ENCODE results near the gene P2RX2.

P2RX2 gene

DNA sequence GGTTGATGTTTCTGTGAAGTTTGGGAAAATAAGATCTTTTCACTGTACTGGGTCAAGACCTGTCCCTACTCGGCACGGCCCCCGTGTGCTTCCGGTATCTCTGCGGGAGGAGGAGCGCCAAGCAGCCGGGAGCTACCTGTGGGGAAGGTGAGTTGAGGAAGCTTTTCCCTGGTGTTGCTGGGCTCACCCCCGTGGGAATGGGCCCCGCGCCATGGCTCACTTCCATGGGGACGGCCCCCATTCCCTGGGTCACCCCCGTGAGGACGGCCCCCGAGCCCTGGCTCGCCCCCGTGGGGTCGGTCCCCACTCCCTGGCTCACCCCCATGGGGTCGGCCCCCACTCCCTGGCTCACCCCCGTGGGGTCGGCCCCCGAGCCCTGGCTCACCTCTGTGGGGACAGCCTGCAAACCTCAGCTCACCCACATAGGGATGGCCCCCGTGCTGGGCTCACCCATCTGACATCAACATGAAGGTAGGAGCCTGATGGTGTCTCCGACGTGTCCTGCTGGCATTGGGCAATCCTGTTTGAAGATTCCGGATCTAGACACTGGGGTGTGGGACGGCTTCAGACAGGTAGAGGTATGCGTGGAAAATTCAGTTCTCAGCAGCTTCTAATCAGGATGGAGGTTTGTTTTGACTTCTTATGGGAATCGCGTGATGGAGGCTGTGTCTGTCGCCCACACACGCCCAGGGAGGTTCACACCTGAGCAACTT, 17.2 kb upstream of the P2RX2 start:
- H3K36me3 ChIP-seq (replicated peaks): no peaks in the 10 kb centered on the region
- in situ Hi-C loops (cut with MboI; ENCODE audit: low sequenced_read_pairs): no loop called here
- DNase-seq (ENCODE audit: low spot score in 2 of 2): no peak
- no peaks in the 10 kb centered on the region for H3K9me3 ChIP-seq
- H3K27me3 ChIP-seq (ENCODE audit: low read depth): peaks cover 2% of the 10 kb centered on the region; the same call in 1 of the 2 replicates
- H3K4me1 ChIP-seq: peaks cover 20% of the 10 kb centered on the region
- no peak overlapping the region for H3K4me3 ChIP-seq

DNA sequence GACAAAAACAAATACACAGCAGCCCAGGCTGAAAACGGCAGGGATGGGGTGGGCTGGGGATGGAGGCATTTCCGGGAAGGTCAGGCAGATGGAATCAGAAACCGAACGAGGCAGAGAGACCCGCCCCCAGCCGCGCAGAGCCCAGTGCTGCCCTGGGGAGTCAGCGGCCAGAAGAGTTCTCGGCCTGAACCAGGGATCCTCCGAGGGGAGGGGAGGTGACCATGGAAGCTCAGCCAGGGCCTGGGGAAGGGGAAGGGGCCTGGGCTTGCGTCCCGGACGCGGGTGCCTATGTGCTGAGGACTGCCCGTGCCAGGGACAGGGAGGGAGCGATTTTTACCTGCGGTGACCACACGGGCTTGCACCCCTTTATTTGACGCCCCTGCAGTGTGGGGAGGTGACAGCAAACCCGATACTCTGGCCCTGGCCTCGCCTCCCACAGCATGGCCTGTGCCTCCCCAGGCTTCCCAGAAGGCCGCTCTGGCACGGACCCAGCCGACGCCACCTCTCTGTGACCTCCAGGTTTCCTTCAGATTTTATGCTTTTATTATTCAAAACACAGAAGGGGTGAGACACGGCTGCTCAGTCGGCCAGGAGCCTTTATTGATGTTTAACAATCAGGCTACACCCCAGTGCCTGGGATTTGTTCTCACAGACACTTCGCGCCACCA, 15.9 kb upstream of the P2RX2 start:
- DNase-seq (ENCODE audit: low spot score in 2 of 2): peak; percentile 67 to 73
- Histone ChIP-seq H3K9me3 (no peaks in the 10 kb centered on the region), H3K36me3 (replicated peaks) (no peaks in the 10 kb centered on the region), H3K27me3 (ENCODE audit: low read depth) (peaks cover 13% of the 10 kb centered on the region; the same call in 1 of the 2 replicates), H3K4me3 (no peak overlapping the region), H3K4me1 (peaks cover 17% of the 10 kb centered on the region)
- in situ Hi-C loops (cut with MboI; ENCODE audit: low sequenced_read_pairs): no loop called here

DNA sequence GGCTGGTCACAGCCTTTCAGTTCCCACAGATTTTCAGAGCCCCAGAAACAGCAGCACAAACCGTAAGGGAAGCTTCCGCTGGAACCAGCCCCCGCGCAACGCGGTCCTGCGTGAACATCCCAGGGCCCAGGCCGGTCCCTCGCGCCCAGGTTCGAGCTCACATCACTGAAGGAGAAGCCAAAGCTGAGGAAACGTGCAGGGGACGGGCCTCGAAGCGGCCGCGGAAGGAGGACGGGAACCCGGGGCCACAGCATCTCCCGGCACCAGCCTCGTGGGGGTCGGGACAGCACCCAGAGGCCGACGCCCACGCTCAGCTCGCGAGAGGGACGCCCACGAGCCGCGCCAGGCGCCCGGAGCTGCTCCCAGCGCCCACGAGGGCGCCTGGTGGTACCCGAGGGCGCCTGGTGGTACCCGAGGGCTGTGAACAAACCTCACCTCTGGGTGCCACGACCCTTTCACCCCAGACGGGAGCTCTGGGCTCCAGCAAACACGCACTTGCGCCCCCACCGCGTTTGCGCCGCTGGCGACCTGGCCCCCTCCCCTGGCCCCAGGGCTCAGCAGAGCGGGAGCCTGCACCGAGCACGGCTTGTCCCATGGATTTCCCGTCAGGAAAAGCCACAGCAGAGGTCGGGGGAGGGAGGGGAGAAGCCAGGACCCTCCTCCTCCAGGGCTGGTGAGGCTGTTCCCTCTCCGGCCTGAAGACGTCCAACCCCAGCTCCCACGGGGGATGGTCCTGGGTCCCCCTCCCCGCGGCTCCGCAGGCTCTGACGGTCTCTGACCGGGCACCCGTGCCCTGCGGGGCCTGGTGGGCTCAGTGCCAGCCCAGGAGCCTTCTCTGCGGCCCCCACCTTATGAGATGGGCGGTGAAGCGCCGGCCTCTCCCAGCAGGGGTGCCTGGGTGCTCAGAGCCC, 15.1 kb upstream of the P2RX2 start:
- H3K9me3 ChIP-seq: no peaks in the 10 kb centered on the region
- no peaks in the 10 kb centered on the region for H3K36me3 ChIP-seq (replicated peaks)
- peak in 1 of 2 experiments; percentile 8 for DNase-seq (ENCODE audit: low spot score in 2 of 2)
- H3K4me1 ChIP-seq: peaks cover 16% of the 10 kb centered on the region
- in situ Hi-C loops (cut with MboI; ENCODE audit: low sequenced_read_pairs): no loop called here
- peaks cover 13% of the 10 kb centered on the region; the same call in 1 of the 2 replicates for H3K27me3 ChIP-seq (ENCODE audit: low read depth)
- H3K4me3 ChIP-seq: no peak overlapping the region

DNA sequence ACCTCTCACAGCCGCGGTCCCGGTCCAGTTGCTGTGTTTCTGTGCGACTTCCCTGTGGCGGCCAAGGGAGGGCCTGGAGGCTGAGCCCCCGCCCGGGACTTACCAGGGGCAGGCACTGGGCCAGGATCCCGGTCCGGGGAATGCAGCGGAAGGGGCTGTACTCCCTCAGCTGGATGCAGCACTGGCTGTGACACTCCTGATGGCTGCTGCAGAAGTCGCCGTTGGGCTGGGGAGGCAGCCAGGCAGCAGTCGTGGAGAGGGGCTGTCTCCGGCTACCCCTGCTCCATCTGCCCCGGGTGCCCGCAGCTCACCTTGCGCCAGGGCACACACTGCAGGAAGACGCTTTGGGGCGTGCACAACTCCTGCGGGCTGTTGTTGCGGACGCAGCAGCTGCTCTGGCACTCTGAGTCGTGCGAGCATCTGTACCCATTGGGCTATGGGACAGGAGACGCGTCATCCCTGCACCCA, 14.4 kb upstream of the P2RX2 start:
- no peak for DNase-seq (ENCODE audit: low spot score in 2 of 2)
- in situ Hi-C loops (cut with MboI; ENCODE audit: low sequenced_read_pairs): no loop called here
- H3K27me3 ChIP-seq (ENCODE audit: low read depth): peaks cover 13% of the 10 kb centered on the region; the same call in 1 of the 2 replicates

DNA sequence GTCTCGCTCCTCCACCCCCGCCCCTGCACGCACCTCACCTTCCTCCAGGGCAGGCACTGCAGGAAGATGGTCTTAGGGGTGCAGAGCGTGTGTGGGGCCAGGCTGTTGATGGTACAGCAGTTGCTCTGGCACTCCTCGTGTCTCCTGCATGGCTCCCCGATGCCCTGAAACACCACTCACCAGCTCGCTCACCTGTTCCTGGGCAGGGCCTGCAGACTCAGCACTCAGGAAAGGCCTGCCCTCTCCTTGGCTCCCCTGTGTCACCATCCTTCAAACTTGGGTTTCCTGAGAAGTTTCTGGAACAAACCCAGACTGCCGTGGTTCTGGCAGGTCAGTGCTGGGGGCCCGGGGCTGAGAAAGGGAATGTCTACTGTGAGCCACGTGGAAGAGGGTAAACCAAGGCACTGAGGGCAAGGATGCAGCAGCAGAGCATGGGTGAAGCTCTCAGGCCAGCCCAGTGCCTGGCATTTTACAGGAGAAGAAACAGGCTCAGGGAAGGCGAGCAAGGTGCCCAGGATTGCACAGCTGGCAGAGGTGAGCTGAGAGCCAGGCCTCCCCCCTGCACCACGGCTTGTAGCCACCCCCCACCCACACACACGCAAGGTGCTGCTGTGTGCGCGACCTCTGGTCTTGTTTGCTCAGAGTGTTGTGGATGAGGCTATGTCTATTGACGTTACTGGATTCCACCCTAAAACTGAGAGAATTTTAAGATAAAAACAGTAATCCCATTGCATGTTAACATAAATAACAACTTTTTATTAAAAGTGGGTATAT, 13.7 kb upstream of the P2RX2 start:
- no peak for DNase-seq (ENCODE audit: low spot score in 2 of 2)
- peaks cover 13% of the 10 kb centered on the region; the same call in 1 of the 2 replicates for H3K27me3 ChIP-seq (ENCODE audit: low read depth)
- H3K4me1 ChIP-seq: peaks cover 12% of the 10 kb centered on the region
- no peaks in the 10 kb centered on the region for H3K36me3 ChIP-seq (replicated peaks)
- H3K4me3 ChIP-seq: no peak overlapping the region
- in situ Hi-C loops (cut with MboI; ENCODE audit: low sequenced_read_pairs): no loop called here
- no peaks in the 10 kb centered on the region for H3K9me3 ChIP-seq

More for the DNA sequence above, 14.4 kb upstream of the P2RX2 start:
- no peaks in the 10 kb centered on the region for H3K9me3 ChIP-seq
- peaks cover 12% of the 10 kb centered on the region for H3K4me1 ChIP-seq
- no peaks in the 10 kb centered on the region for H3K36me3 ChIP-seq (replicated peaks)
- no peak overlapping the region for H3K4me3 ChIP-seq

DNA sequence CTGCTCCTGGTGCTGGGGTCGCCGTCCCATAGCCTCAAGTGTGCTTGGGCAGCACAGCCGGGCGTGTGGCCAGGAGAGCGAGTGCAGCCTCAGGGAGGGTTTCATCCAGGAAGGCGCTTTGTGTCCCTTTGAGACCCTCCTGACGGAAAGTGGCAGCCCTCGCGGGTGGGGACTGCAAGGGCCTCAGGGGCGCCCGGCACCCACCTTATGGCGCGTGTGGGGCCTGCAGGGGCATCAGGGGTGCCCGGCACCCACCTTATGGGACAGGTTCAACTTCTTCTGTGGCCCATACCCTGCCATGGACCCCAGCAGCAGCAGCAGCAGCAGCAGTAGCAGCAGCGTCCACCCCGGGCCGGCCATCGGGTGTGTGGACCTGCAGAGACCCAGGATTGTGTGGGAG, 12.7 kb upstream of the P2RX2 start:
- Histone ChIP-seq H3K9me3 (no peaks in the 10 kb centered on the region), H3K4me3 (no peak overlapping the region), H3K4me1 (peaks cover 8% of the 10 kb centered on the region), H3K36me3 (replicated peaks) (no peaks in the 10 kb centered on the region), H3K27me3 (ENCODE audit: low read depth) (peaks cover 15% of the 10 kb centered on the region; the same call in 1 of the 2 replicates)
- DNase-seq (ENCODE audit: low spot score in 2 of 2): no peak
- in situ Hi-C loops (cut with MboI; ENCODE audit: low sequenced_read_pairs): no loop called here

DNA sequence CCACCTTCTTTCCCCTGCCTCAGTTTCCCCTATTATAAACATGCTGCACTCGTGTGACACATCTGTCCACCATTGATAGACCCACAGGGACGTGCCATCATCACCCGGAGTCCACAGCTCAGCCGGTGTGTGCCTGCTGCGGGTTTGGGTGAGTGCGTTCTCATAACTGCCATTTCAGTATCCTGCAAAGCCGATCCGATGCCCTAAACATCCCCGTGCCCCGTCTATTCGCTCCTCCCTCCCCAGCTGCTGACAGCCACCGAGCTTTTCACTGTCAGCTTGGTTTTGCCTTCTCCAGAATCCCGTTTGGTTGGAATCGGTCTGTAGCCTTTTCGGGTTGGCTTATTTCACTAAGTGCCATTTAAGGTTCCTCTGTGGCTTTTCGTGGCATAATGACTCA, 12.1 kb upstream of the P2RX2 start:
- peaks cover 15% of the 10 kb centered on the region; the same call in 1 of the 2 replicates for H3K27me3 ChIP-seq (ENCODE audit: low read depth)
- in situ Hi-C loops (cut with MboI; ENCODE audit: low sequenced_read_pairs): no loop called here

DNA sequence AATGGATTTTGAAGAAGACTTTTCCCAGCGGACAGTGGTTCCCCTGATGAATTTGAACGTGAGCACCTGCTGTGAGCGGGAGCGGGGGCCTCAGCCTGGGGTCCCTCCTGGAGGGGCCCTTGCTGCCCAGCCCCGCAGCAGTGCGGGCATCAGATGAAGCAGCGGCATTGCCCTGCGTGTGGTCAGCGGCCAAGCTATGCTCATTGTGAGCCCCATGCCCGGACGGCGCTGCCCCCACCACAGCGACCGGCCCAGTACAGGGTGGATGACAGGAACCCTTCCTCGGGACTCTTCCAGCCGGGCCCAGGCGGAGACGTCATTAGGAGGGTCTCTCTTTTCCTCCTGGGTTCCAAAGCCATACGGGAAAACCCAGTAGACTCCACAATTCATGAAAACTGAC, 11.6 kb upstream of the P2RX2 start:
- H3K4me3 ChIP-seq: no peak overlapping the region
- H3K27me3 ChIP-seq (ENCODE audit: low read depth): peaks cover 15% of the 10 kb centered on the region; the same call in 1 of the 2 replicates
- H3K4me1 ChIP-seq: peaks cover 8% of the 10 kb centered on the region
- H3K9me3 ChIP-seq: no peaks in the 10 kb centered on the region
- in situ Hi-C loops (cut with MboI; ENCODE audit: low sequenced_read_pairs): no loop called here
- no peaks in the 10 kb centered on the region for H3K36me3 ChIP-seq (replicated peaks)
- no peak for DNase-seq (ENCODE audit: low spot score in 2 of 2)

More for the DNA sequence above, 12.1 kb upstream of the P2RX2 start:
- Histone ChIP-seq H3K9me3 (no peaks in the 10 kb centered on the region), H3K4me3 (no peak overlapping the region), H3K36me3 (replicated peaks) (no peaks in the 10 kb centered on the region), H3K4me1 (peaks cover 8% of the 10 kb centered on the region)
- no peak for DNase-seq (ENCODE audit: low spot score in 2 of 2)

DNA sequence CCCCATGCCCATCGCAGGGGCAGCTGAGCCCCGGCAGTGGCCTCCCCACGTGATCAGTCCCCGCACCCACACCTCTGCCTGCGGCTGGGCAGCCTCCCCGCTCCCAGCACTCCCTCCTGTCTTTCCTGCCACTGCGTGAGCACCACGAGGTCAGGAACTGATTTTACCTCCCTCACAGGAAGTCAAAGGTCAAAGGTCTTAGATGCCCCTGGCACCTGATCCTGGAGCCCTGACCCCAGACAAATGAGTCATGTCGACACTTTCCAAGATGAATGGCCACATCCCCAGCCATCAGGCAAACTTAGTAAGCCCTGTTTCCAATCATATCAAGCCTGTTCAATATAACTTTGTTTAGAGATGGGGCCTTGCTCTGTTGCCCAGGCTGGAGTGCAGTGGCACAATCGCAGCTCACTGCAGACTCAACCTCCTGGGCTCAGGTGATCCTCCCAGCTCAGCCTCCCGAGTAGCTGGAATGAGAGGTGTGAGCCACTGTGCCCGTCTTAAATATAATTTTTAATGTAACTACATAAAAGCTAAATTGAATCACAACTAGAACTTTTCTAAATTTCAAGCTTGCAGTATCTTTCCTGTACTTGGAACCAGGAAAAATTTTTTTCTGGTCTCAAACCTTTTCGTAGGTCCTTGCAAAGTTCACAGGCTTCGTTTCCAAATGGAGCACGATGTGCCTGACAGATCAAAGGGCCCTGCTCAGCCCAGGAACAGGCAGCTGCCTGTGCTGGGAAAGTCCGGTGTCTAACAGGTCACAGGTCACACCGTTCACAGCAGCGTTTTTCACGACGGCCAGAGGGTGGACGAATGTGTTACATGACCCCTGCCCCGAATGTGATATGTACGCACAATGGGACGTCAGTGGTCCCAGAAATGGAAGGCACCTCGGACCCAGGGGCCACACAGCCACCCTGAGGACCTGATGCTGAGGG, 10.1 kb upstream of the P2RX2 start:
- no peaks in the 10 kb centered on the region for H3K9me3 ChIP-seq
- H3K4me1 ChIP-seq: no peaks in the 10 kb centered on the region
- in situ Hi-C loops (cut with MboI; ENCODE audit: low sequenced_read_pairs): no loop called here
- H3K27me3 ChIP-seq (ENCODE audit: low read depth): peaks cover 15% of the 10 kb centered on the region; the same call in 1 of the 2 replicates
- no peak for DNase-seq (ENCODE audit: low spot score in 2 of 2)
- H3K36me3 ChIP-seq (replicated peaks): no peaks in the 10 kb centered on the region
- no peak overlapping the region for H3K4me3 ChIP-seq

DNA sequence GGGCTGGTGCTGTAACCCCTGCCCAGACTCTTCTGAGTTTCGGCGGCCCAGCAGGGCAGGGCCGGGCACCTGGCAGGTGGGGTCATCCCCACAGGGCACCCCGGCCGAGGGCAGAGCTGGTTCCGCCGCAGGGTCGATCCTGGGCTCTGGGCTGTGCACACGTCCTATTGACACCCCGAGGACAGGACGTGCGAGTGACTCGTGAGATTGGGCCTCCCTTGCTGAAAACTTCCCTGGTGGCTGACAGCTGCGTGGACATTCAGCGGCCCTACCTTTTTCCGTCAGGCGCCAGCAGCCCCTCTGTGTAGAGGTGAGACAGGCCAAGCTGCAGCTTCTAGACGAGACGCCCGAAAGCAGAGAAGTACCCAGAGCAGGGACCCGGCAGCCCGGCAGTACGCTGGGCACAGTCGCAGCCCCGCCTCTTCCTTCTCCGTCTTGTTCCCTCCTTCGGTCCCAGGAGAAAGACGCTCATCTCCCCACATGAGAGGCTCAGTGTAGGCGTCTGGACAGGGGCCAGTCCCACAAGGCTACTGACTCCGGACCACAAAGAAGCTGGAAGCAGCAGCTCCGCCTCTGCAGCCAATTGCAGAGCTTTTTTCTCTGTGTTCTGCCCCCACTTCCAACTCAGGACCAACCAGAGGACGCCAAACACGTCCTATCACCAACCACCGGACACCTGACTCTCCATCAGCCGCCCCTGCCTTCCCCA, 8.4 kb upstream of the P2RX2 start, which contains the start of gene LRCOL1:
TSS of gene LRCOL1 (minus strand) at position 532 of the 709 bp plus-strand sequence. CDS start 4,331 bp downstream, outside the sequence.
- Histone ChIP-seq H3K4me3 (no peak within 1 kb of the TSS), H3K27me3 (ENCODE audit: low read depth) (peaks cover 17% of the 10 kb centered on the region), H3K36me3 (replicated peaks) (no peaks in the 10 kb centered on the region), H3K4me1 (no peaks in the 10 kb centered on the region), H3K9me3 (no peaks in the 10 kb centered on the region)
- peak in 1 of 2 experiments; percentile 42 for DNase-seq (ENCODE audit: low spot score in 2 of 2)
- in situ Hi-C loops (cut with MboI; ENCODE audit: low sequenced_read_pairs): no loop called here

DNA sequence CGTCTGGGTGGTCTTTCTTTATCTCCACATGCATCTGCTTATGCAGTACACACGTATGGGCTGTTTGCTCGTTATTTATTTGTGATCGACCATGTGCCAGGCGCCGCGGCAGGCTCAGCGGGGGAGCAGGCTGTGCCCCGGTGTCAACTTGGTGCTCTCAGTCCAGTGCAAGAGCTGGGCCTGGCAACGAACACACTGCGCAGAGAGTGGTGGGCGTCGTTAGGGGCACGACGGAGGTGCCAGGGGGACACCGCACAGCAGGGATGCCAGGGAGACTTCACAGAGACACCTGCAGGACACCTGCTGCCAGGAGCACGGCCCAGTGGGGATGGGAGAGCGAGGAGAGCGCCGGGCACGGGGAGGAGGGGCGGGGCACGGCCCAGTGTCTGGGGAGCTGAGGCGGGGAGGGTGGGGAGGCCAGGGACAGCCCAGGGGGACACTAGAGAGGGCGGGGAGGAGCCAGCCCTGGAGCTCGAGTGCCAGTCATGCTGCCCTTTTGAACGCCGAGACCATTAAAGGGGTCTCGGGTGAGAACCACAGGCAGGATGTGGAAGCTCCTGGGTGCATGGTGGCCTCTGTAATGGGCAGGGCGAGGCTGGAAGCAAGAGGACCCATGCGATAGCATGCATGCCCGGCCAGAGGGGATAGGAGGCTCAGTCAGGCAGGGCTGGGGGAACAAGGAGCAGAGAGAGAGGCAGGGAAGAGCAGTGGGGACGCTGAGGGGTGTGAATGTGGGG, 7.5 kb upstream of the P2RX2 start:
- no peak for DNase-seq (ENCODE audit: low spot score in 2 of 2)
- Histone ChIP-seq H3K9me3 (no peaks in the 10 kb centered on the region), H3K36me3 (replicated peaks) (no peaks in the 10 kb centered on the region), H3K4me3 (no peak overlapping the region), H3K27me3 (ENCODE audit: low read depth) (peaks cover 26% of the 10 kb centered on the region), H3K4me1 (no peaks in the 10 kb centered on the region)
- in situ Hi-C loops (cut with MboI; ENCODE audit: low sequenced_read_pairs): no loop called here
